Dendritic cell treated with granulocyte-macrophage colony-stimulating factor and Interleukin-4, amounts not matched to agents 40 ng/mL and 50 ng/mL, for 4 days (primary cell): ENCODE results near the gene CDH7.

ENCODE experiments used
- H3K27ac Mint-ChIP-seq: one replicate; pipeline ENCODE4 v1.8.0; 2022; ENCODE audit warnings: mild to moderate bottlenecking, mixed read lengths
- H3K27me3 Mint-ChIP-seq: one replicate; pipeline ENCODE4 v1.8.0; 2022; ENCODE audit warnings: mild to moderate bottlenecking, mixed read lengths
- H3K36me3 Mint-ChIP-seq: one replicate; pipeline ENCODE4 v1.8.0; 2022; ENCODE audit warnings: low read depth, mixed read lengths
- H3K4me1 Mint-ChIP-seq: one replicate; pipeline ENCODE4 v1.8.0; 2022; ENCODE audit warnings: low read depth, mixed read lengths
- H3K4me3 Mint-ChIP-seq: one replicate; pipeline ENCODE4 v1.8.0; 2022; ENCODE audit warnings: mild to moderate bottlenecking, moderate library complexity, mixed read lengths
- H3K9me3 Mint-ChIP-seq: one replicate; pipeline ENCODE4 v1.8.0; 2022; ENCODE audit warnings: mixed read lengths
- intact Hi-C: fragments of 100-400 bp; cut with micrococcal nuclease; formaldehyde crosslinking; loops from one replicate; pipeline ENCODE4 v1.15.0; 2022

The CDH7 gene

GRCh38 chr18:65750389-65751154 lies at the start of gene CDH7:
Gene CDH7 (plus strand): TSS chr18:65751012. CDS start chr18:65762843, 11,831 bp downstream.
- Mint-ChIP-seq H3K4me3 (no peak within 1 kb of the TSS), H3K9me3 (no peaks in the 10 kb centered on the region), H3K27me3 (peaks cover 41% of the 10 kb centered on the region), H3K27ac (no peak within 1 kb of the TSS), H3K4me1 (no peaks in the 10 kb centered on the region), H3K36me3 (no peaks in the 10 kb centered on the region)
- intact Hi-C loops: no loop called here

- H3K27me3 Mint-ChIP-seq: no peaks in the 10 kb centered on the region
- intact Hi-C loops: no loop called here
- no peaks in the 10 kb centered on the region for H3K36me3 Mint-ChIP-seq
- no peak overlapping the region for H3K27ac Mint-ChIP-seq
- H3K4me1 Mint-ChIP-seq: no peaks in the 10 kb centered on the region
- H3K9me3 Mint-ChIP-seq: peaks cover 9% of the 10 kb centered on the region
- H3K4me3 Mint-ChIP-seq: no peak overlapping the region
Observed at GRCh38 chr18:65704046-65704445, 46.8 kb upstream of the CDH7 start.

GRCh38 chr18:65706646-65707045 lies 44.2 kb upstream of the CDH7 start:
- no peak overlapping the region for H3K27ac Mint-ChIP-seq
- intact Hi-C loops: no loop called here
- peaks cover 9% of the 10 kb centered on the region for H3K9me3 Mint-ChIP-seq

GRCh38 chr18:65711493-65711892 lies 39.3 kb upstream of the CDH7 start:
- intact Hi-C loops: no loop called here
- Mint-ChIP-seq H3K27ac (no peak overlapping the region), H3K4me3 (no peak overlapping the region), H3K4me1 (no peaks in the 10 kb centered on the region), H3K36me3 (no peaks in the 10 kb centered on the region), H3K27me3 (no peaks in the 10 kb centered on the region), H3K9me3 (peaks cover 9% of the 10 kb centered on the region)

More at GRCh38 chr18:65706646-65707045, 44.2 kb upstream of the CDH7 start:
- Mint-ChIP-seq H3K4me3 (no peak overlapping the region), H3K36me3 (no peaks in the 10 kb centered on the region), H3K27me3 (no peaks in the 10 kb centered on the region), H3K4me1 (no peaks in the 10 kb centered on the region)

- intact Hi-C loops: no loop called here
- no peaks in the 10 kb centered on the region for H3K27me3 Mint-ChIP-seq
- H3K4me1 Mint-ChIP-seq: peaks cover 7% of the 10 kb centered on the region
- H3K27ac Mint-ChIP-seq: no peak overlapping the region
- no peak overlapping the region for H3K4me3 Mint-ChIP-seq
- H3K36me3 Mint-ChIP-seq: no peaks in the 10 kb centered on the region
- no peaks in the 10 kb centered on the region for H3K9me3 Mint-ChIP-seq
Observed at GRCh38 chr18:65721619-65722018, 29.2 kb upstream of the CDH7 start.

- H3K36me3 Mint-ChIP-seq: no peaks in the 10 kb centered on the region
- no peak overlapping the region for H3K27ac Mint-ChIP-seq
- no peaks in the 10 kb centered on the region for H3K9me3 Mint-ChIP-seq
- H3K27me3 Mint-ChIP-seq: no peaks in the 10 kb centered on the region
- intact Hi-C loops: no loop called here
- H3K4me3 Mint-ChIP-seq: no peak overlapping the region
- H3K4me1 Mint-ChIP-seq: peaks cover 7% of the 10 kb centered on the region
Observed at GRCh38 chr18:65725251-65726050, 25.4 kb upstream of the CDH7 start.

GRCh38 chr18:65735155-65735554 lies 15.7 kb upstream of the CDH7 start:
- H3K27me3 Mint-ChIP-seq: no peaks in the 10 kb centered on the region
- no peak overlapping the region for H3K4me3 Mint-ChIP-seq
- intact Hi-C loops: no loop called here
- no peaks in the 10 kb centered on the region for H3K9me3 Mint-ChIP-seq
- no peak overlapping the region for H3K27ac Mint-ChIP-seq
- no peaks in the 10 kb centered on the region for H3K36me3 Mint-ChIP-seq
- H3K4me1 Mint-ChIP-seq: no peaks in the 10 kb centered on the region

GRCh38 chr18:65737471-65737955 lies 13.3 kb upstream of the CDH7 start:
- Mint-ChIP-seq H3K4me3 (no peak overlapping the region), H3K27me3 (no peaks in the 10 kb centered on the region), H3K4me1 (no peaks in the 10 kb centered on the region), H3K27ac (no peak overlapping the region), H3K36me3 (no peaks in the 10 kb centered on the region), H3K9me3 (no peaks in the 10 kb centered on the region)
- intact Hi-C loops: no loop called here

- intact Hi-C loops: no loop called here
- no peaks in the 10 kb centered on the region for H3K4me1 Mint-ChIP-seq
Observed at GRCh38 chr18:65746936-65747335, 3.9 kb upstream of the CDH7 start.

GRCh38 chr18:65748321-65748720 lies 2.5 kb upstream of the CDH7 start:
- no peak overlapping the region for H3K27ac Mint-ChIP-seq
- H3K27me3 Mint-ChIP-seq: peaks cover 40% of the 10 kb centered on the region
- H3K36me3 Mint-ChIP-seq: no peaks in the 10 kb centered on the region
- no peaks in the 10 kb centered on the region for H3K4me1 Mint-ChIP-seq
- no peak overlapping the region for H3K4me3 Mint-ChIP-seq
- no peaks in the 10 kb centered on the region for H3K9me3 Mint-ChIP-seq
- intact Hi-C loops: no loop called here

More at GRCh38 chr18:65746936-65747335, 3.9 kb upstream of the CDH7 start:
- Mint-ChIP-seq H3K9me3 (no peaks in the 10 kb centered on the region), H3K27me3 (peaks cover 32% of the 10 kb centered on the region), H3K27ac (no peak overlapping the region), H3K4me3 (no peak overlapping the region), H3K36me3 (no peaks in the 10 kb centered on the region)

GRCh38 chr18:65749841-65750240 lies 971 bp upstream of the CDH7 start:
- Mint-ChIP-seq H3K4me3 (no peak overlapping the region), H3K4me1 (no peaks in the 10 kb centered on the region), H3K9me3 (no peaks in the 10 kb centered on the region), H3K36me3 (no peaks in the 10 kb centered on the region), H3K27ac (no peak overlapping the region), H3K27me3 (peaks cover 41% of the 10 kb centered on the region)
- intact Hi-C loops: no loop called here

- Mint-ChIP-seq H3K27ac (no peak overlapping the region), H3K4me1 (no peaks in the 10 kb centered on the region), H3K9me3 (no peaks in the 10 kb centered on the region), H3K4me3 (no peak overlapping the region), H3K27me3 (peaks cover 41% of the 10 kb centered on the region), H3K36me3 (no peaks in the 10 kb centered on the region)
- intact Hi-C loops: no loop called here
Observed at GRCh38 chr18:65751155-65752085, 608 bp downstream of the CDH7 start.

- H3K27ac Mint-ChIP-seq: no peak overlapping the region
- no peaks in the 10 kb centered on the region for H3K4me1 Mint-ChIP-seq
- peaks cover 41% of the 10 kb centered on the region for H3K27me3 Mint-ChIP-seq
- intact Hi-C loops: no loop called here
- H3K9me3 Mint-ChIP-seq: no peaks in the 10 kb centered on the region
- no peaks in the 10 kb centered on the region for H3K36me3 Mint-ChIP-seq
- H3K4me3 Mint-ChIP-seq: no peak overlapping the region
Observed at GRCh38 chr18:65752625-65753325, 2.0 kb downstream of the CDH7 start.
